Stimulated activated CD4-positive, alpha-beta T cell treated with anti-CD3 and anti-CD28 coated beads, TNF-alpha, amount 100 ng/mL, for 24 hours (primary cell): ENCODE measurements around the gene LRRC53.

Source experiments
- DNase-seq, 3 experiments: peaks; one replicate each; pipeline ENCODE4 v3.0.0-alpha.2; 2020; ENCODE audit warnings: low read depth in 3 of 3

The LRRC53 gene

GRCh38 chr1:74436078-74436477, 76.3 kb downstream of the LRRC53 start:
- DNase-seq, result no peak

- DNase-seq, result no peak
Observed at GRCh38 chr1:74434321-74434720, 78.1 kb downstream of the LRRC53 start.

- no peak for DNase-seq
Observed at GRCh38 chr1:74432325-74432724, 80.1 kb downstream of the LRRC53 start.

DNA sequence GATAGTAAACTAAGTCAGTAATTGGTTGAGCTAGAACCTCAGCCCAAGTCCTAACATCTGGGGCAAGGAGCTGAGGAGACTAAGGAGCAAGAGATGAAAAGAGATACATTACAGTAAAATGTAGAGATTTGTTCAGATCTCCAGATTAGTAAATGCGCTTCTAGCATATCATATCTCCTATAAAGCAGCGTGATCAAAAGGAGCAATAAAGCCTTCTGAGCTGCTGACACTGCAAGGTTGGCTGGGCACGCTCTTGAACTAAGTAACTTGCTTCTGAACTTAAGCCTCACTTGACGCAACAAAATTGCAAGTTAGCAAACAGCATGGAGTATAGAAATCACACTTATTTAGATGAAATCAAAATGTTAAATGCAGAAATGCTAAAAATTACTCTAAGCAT, 80.9 kb downstream of the LRRC53 start:
- DNase-seq, result no peak

DNA sequence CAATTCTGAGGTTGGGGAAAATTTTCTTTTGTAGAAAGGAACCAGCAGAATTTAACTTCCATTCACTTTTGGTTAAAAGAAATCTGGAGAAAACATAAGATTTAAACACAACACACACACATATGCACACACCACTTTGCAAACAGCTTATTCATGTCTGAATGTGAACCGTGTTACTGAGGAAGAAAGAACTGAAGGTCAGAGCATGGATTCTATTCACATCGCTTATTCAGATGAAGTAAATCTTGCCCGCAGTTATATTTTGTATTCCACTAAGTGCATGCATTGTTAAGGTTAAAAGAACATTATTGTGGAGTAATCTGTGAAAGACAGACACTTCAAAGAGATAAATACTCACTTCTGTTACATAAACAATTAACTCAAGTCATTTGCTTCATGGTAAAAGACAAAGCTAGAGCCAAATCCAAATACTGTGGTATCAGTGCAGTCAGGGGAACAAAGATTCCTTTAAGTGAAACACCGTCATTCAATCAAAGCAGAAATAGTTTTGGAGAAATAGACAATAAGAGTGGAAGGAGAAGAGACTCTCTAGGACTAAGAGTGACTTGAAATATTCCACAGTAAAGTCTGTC, 82.0 kb downstream of the LRRC53 start:
- DNase-seq, result no peak

GRCh38 chr1:74429580-74429979, 82.8 kb downstream of the LRRC53 start:
- no peak for DNase-seq

- DNase-seq, result no peak
Observed at GRCh38 chr1:74427681-74428080, 84.7 kb downstream of the LRRC53 start.

DNA sequence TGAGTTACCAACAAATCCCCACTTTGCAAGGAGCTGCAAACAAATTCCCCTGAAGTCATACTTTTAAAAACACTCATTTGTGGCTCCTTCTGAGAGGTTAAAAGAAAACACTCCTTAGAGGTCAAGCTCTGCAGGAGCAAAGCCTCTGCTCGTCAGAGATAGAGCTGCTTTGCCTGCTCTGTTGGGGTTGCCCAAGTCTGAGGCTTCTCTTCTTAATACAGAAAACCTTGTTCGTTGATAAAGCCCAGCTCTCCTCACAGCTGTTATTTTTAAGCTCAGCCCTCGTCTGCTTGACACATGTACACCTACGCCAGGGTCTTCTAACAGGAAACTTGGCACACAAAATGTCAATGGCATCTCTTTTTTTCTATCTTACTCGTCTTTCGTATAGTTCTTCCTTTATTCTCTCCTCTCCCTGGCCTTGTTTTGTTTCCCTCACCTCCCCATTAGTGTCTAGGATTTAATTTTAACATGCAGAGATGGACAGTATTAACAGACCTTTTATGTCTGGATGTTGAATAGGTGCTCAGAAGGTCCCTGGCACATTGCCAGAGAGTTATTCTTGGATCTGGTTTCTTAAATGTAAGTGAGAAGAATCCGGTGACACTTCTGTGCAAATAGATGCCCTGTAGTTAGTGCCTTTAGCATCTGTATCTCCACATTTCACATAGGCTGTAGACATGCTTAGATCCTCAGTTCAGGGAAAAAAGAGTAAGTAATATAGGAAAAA, 86.0 kb downstream of the LRRC53 start:
- no peak for DNase-seq

- DNase-seq, result no peak
Observed at GRCh38 chr1:74425676-74426075, 86.7 kb downstream of the LRRC53 start.

GRCh38 chr1:74423471-74423870, 88.9 kb downstream of the LRRC53 start:
- DNase-seq, result no peak

DNA sequence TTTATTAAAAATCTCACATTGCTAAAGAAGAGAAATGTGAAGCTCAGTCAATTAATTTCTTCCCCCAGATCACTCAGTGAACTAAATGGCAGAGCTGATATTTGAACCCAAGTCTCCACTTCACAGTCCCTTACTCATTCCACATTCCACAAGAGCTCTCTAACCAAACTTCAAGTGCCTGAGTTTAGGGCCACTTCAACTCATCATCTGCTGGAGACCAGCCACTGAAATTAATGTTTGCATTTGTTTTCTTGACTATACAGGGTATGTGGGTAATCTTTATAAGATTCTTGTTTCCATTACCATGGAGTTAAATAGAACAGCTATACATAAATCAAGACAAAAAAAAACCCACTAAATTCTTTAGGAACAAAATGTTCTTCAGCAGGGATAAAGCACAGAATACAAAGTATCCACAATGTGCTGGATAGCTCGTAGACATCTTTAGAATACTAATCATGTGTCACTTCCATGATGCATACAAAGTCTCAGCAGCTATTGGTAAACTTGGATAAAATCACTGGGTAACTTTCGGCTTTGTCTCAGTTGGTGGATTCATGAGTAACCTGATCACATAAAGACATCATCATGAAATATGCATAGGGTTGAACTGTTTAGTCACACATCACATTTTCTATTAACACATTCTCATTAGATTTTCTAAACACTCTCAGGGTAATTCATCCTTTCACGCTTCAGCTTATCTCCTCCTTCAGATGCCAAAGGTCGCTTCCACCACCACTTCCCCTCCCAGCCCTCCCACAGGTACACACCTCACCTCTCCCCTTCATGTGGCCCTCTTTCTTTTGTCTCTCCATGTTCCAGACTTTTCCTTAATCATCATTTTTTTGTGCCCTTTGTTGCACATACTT, 89.8 kb downstream of the LRRC53 start:
- DNase-seq, result no peak

GRCh38 chr1:74420467-74420866, 91.9 kb downstream of the LRRC53 start:
- DNase-seq, result no peak
